NT2/D1 (cell line): Measurements from ENCODE around the gene RREB1.

Source experiments
- SUZ12 ChIP-seq: IDR thresholded peaks from 2 replicates; pipeline ENCODE4 v1.6.1; 2011; ENCODE audit not compliant: insufficient read length, insufficient read depth; ENCODE audit errors: extremely low read depth
- YY1 ChIP-seq: IDR thresholded peaks from 2 replicates; pipeline ENCODE4 v1.6.1; 2011; ENCODE audit not compliant: insufficient read length, insufficient read depth
- ZNF274 ChIP-seq: IDR thresholded peaks from 2 replicates; pipeline ENCODE4 v1.6.1; 2011; ENCODE audit warnings: mild to moderate bottlenecking, low read depth, low read length

- TF ChIP-seq ZNF274 (no peak), YY1 (no peak), SUZ12 (no peak)
Measured at GRCh38 chr6:7257521-7258230, 149.9 kb downstream of the RREB1 start.
